ENCODE measurements around the gene ATP8B4. TPM values are rescaled to one million over a fixed set of nuclear protein-coding genes. Genes with fewer than 3 reads are reported as not detected.

ATP8B4 gene
- polyA plus RNA-seq, 1 donor from 2014 or later, result not detected

DNA sequence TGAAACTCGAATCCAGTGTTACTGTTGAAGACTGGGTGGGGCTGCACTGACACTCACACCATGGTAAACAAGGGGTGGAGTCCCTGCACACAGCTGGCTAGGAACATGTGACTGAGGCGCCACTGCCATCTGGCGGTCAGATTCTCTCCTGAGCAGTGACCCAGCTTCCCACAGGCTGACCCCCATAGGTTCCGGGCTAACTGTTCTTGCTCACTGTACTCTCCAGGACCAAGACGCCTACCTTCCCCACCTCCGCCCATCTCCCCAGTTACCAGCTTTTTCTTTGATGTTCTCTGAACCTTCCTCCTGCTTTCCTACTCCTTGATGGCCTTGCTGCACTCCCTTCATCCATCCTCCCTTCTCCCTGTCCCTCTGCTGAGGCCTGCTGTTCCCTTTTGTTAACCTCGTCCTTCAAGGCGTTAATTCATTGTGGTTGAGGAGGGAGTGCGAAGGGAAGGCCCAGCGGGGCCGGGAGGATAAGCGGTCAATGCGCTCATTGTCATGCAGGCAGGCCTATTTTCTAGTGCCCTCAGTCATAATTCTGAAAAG, 115.2 kb downstream of the ATP8B4 start:
- Mint-ChIP-seq H3K27me3 (peaks cover 3% of the 10 kb centered on the region), H3K9me3 (peaks cover 0 to 2% (median 2%) of the 10 kb centered on the region in 3 donors), H3K27ac (peak overlapping the region in 2 of 3 donors; percentile 39 to 57), H3K4me3 (peak overlapping the region in 2 of 4 donors; percentile 39 to 68), H3K36me3 (peaks cover 2% of the 10 kb centered on the region), H3K4me1 (peaks cover 5 to 11% (median 9%) of the 10 kb centered on the region in 3 donors)

- Mint-ChIP-seq H3K4me3 (no peak overlapping the region), H3K9me3 (no peaks in the 10 kb centered on the region), H3K27ac (no peak overlapping the region), H3K36me3 (no peaks in the 10 kb centered on the region), H3K27me3 (no peaks in the 10 kb centered on the region), H3K4me1 (peaks cover 0 to 1% (median 0%) of the 10 kb centered on the region in 3 donors)
These were observed 127.4 kb downstream of the ATP8B4 start for GRCh38 chr15:49991587-49991986.

GRCh38 chr15:49990835-49991545, 128.0 kb downstream of the ATP8B4 start:
- no peaks in the 10 kb centered on the region for H3K9me3 Mint-ChIP-seq
- no peaks in the 10 kb centered on the region for H3K36me3 Mint-ChIP-seq
- no peaks in the 10 kb centered on the region for H3K27me3 Mint-ChIP-seq
- H3K4me1 Mint-ChIP-seq, result peaks cover 0 to 1% (median 0%) of the 10 kb centered on the region in 3 donors
- H3K4me3 Mint-ChIP-seq, result no peak overlapping the region
- H3K27ac Mint-ChIP-seq, result no peak overlapping the region

- peaks cover 0 to 1% (median 0%) of the 10 kb centered on the region in 3 donors for H3K4me1 Mint-ChIP-seq
- no peaks in the 10 kb centered on the region for H3K9me3 Mint-ChIP-seq
- H3K27ac Mint-ChIP-seq, result no peak overlapping the region
- no peaks in the 10 kb centered on the region for H3K36me3 Mint-ChIP-seq
- no peak overlapping the region for H3K4me3 Mint-ChIP-seq
- H3K27me3 Mint-ChIP-seq, result no peaks in the 10 kb centered on the region
These were observed 129.5 kb downstream of the ATP8B4 start for GRCh38 chr15:49989498-49989897.

DNA sequence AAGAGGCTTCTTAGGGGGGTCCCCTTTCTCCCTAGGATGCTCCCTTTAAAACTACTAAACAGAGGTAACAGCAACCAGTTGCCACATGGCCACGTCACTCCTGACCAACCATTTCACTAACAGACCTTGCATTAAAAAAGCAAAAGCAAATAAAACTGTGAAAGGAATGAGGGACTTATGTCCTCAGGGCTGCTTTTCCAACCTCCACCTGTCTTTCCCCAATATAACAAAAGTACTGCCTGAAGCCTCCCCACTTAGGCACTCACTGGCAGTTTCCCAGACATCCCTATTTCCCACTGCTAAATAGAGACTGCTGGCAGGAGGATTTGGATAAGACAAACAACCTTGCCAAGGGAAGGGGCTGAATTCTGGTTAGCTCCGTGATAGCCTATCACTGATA, 130.3 kb downstream of the ATP8B4 start:
- no peaks in the 10 kb centered on the region for H3K27me3 Mint-ChIP-seq
- H3K9me3 Mint-ChIP-seq, result no peaks in the 10 kb centered on the region
- H3K36me3 Mint-ChIP-seq, result no peaks in the 10 kb centered on the region
- H3K27ac Mint-ChIP-seq, result peak overlapping the region in 1 of 3 donors; percentile 34
- H3K4me1 Mint-ChIP-seq, result peaks cover 0 to 1% (median 0%) of the 10 kb centered on the region in 3 donors
- H3K4me3 Mint-ChIP-seq, result no peak overlapping the region

DNA sequence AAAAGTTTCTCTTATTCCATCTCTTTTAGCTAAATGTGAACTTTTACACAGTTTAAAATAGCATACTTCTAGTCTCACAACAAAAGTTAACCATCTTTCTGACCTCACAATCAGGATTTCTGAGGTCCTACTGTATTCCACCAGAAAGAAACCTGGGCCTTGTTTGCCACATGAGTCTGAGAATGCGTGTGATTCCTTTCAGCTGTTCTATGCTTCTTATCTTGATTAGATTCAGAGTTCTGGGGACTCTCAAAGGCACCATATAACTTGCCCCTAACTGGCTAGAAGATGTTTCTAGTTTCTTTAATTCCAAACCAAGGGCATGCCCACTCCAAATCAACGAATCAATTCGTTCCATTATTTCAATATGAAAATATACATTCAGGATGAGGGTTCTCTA, 131.1 kb downstream of the ATP8B4 start:
- H3K36me3 Mint-ChIP-seq, result no peaks in the 10 kb centered on the region

DNA sequence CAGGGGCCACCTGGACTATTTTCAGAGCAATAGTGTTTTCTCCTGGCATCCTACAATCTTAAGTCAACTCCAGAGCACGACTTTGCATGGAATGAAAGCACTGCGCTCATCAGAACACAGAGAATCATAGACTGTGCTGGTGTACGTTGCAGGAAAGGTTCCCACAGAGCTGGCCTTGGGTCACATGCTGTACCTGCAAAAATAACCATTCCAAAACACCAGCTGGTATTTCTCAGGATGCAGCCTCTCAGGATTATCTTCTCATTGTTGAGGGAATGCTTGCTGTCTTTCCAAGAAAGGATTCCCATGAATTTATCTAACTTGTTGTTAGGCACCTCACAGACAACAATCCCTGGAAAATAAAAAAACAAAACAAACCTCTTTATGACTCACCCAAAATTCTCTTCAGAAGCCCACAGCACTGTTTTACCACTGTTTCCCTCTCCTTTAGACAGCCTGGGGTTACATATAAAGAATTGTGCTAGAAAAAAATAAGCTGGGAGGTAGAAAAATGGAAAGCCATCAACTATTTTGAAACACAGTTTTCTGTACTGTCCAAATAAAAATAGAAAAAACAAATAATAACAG, 131.7 kb downstream of the ATP8B4 start:
- Mint-ChIP-seq H3K9me3 (no peaks in the 10 kb centered on the region), H3K36me3 (no peaks in the 10 kb centered on the region), H3K4me3 (no peak overlapping the region), H3K27ac (no peak overlapping the region), H3K4me1 (peaks cover 0 to 1% (median 0%) of the 10 kb centered on the region in 3 donors), H3K27me3 (no peaks in the 10 kb centered on the region)

More for the DNA sequence above, 131.1 kb downstream of the ATP8B4 start:
- Mint-ChIP-seq H3K27me3 (no peaks in the 10 kb centered on the region), H3K27ac (no peak overlapping the region), H3K9me3 (no peaks in the 10 kb centered on the region), H3K4me1 (peaks cover 0 to 1% (median 0%) of the 10 kb centered on the region in 3 donors), H3K4me3 (no peak overlapping the region)

DNA sequence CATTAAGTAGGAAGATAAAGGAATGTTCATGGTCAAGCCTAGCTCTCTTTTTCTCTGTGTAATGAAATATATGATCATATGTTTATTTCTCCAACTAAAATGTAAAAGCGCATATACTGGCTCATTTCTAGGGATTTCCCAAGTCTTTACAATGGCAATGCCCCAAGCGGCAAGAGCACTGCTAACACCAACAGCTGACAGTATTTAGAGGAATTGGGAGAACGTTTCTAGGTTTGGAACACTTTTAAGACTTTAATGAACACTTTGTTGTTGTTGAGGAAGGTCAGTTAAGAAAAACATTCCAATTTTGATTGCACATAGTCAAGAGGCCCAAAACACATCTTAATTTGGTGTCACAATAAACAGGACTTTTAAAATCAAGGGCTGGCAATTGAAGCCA, 132.7 kb downstream of the ATP8B4 start:
- H3K27me3 Mint-ChIP-seq, result no peaks in the 10 kb centered on the region
- H3K9me3 Mint-ChIP-seq, result no peaks in the 10 kb centered on the region
- H3K4me1 Mint-ChIP-seq, result peaks cover 0 to 1% (median 0%) of the 10 kb centered on the region in 3 donors
- H3K27ac Mint-ChIP-seq, result no peak overlapping the region
- no peaks in the 10 kb centered on the region for H3K36me3 Mint-ChIP-seq
- no peak overlapping the region for H3K4me3 Mint-ChIP-seq

- Mint-ChIP-seq H3K27ac (no peak overlapping the region), H3K4me3 (no peak overlapping the region), H3K9me3 (no peaks in the 10 kb centered on the region), H3K36me3 (no peaks in the 10 kb centered on the region), H3K27me3 (no peaks in the 10 kb centered on the region), H3K4me1 (peaks cover 0 to 1% (median 0%) of the 10 kb centered on the region in 3 donors)
These were observed 133.6 kb downstream of the ATP8B4 start for GRCh38 chr15:49985463-49985862.

DNA sequence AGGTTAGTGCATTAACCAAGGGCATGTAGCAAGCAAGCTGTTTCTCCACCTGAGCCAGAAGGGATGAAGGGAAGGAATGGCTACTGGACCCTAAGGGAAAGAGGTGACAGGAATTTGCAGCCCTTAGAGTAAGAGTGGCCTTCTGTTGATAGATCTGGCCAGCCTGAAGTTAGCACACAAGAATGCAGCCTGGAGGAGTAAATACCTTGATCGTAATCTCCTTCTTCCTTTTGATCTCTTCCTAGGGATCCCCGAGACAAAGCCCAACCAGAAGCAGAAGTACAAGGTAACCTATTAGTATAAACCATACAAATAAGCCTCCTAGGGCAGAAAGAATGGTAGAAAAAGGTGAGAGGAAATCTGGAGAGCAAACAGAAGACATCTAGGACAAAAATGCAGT, 134.6 kb downstream of the ATP8B4 start:
- peaks cover 0 to 3% (median 0%) of the 10 kb centered on the region in 3 donors for H3K4me1 Mint-ChIP-seq
- H3K9me3 Mint-ChIP-seq, result no peaks in the 10 kb centered on the region
- no peak overlapping the region for H3K27ac Mint-ChIP-seq
- no peaks in the 10 kb centered on the region for H3K27me3 Mint-ChIP-seq
- no peak overlapping the region for H3K4me3 Mint-ChIP-seq
- H3K36me3 Mint-ChIP-seq, result no peaks in the 10 kb centered on the region

DNA sequence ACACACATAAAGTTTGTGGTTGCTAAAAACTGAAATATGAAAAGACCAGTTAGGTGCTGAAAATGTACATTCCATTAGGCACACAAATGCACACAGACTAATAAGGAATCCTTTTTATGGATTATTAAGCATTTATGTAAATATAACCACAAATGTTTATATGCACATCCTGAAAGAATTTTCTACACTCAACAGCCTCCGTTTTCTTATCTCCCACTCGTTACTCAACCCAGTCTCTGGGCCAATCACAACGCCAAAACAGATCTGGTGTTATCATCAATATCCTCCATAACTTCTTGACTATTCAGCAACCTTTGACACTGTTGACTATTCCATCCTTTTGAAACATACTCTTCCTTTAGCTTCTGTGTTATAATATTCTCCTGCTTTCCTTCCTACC, 136.4 kb downstream of the ATP8B4 start:
- Mint-ChIP-seq H3K9me3 (no peaks in the 10 kb centered on the region), H3K27ac (no peak overlapping the region), H3K27me3 (no peaks in the 10 kb centered on the region), H3K4me1 (peaks cover 0 to 3% (median 0%) of the 10 kb centered on the region in 3 donors), H3K4me3 (no peak overlapping the region), H3K36me3 (no peaks in the 10 kb centered on the region)

GRCh38 chr15:49979705-49980382, 139.2 kb downstream of the ATP8B4 start:
- Mint-ChIP-seq H3K4me3 (no peak overlapping the region), H3K27ac (no peak overlapping the region), H3K27me3 (no peaks in the 10 kb centered on the region), H3K9me3 (no peaks in the 10 kb centered on the region), H3K36me3 (no peaks in the 10 kb centered on the region), H3K4me1 (peaks cover 0 to 3% (median 0%) of the 10 kb centered on the region in 3 donors)

- no peaks in the 10 kb centered on the region for H3K27me3 Mint-ChIP-seq
- H3K4me1 Mint-ChIP-seq, result peaks cover 0 to 3% (median 0%) of the 10 kb centered on the region in 3 donors
- no peak overlapping the region for H3K27ac Mint-ChIP-seq
- H3K9me3 Mint-ChIP-seq, result no peaks in the 10 kb centered on the region
- H3K36me3 Mint-ChIP-seq, result no peaks in the 10 kb centered on the region
- H3K4me3 Mint-ChIP-seq, result no peak overlapping the region
These were observed 140.9 kb downstream of the ATP8B4 start for GRCh38 chr15:49978121-49978520.

- Mint-ChIP-seq H3K9me3 (no peaks in the 10 kb centered on the region), H3K4me3 (no peak overlapping the region), H3K27ac (no peak overlapping the region), H3K36me3 (no peaks in the 10 kb centered on the region), H3K27me3 (no peaks in the 10 kb centered on the region), H3K4me1 (peaks cover 0 to 3% (median 0%) of the 10 kb centered on the region in 3 donors)
These were observed 141.7 kb downstream of the ATP8B4 start for GRCh38 chr15:49977306-49977705.

- Mint-ChIP-seq H3K4me3 (no peak overlapping the region), H3K27me3 (no peaks in the 10 kb centered on the region)
These were observed 154.5 kb downstream of the ATP8B4 start for GRCh38 chr15:49964551-49964950.

More at GRCh38 chr15:49964551-49964950, 154.5 kb downstream of the ATP8B4 start:
- Mint-ChIP-seq H3K4me1 (no peaks in the 10 kb centered on the region), H3K27ac (no peak overlapping the region), H3K36me3 (no peaks in the 10 kb centered on the region), H3K9me3 (peaks cover 2 to 10% (median 6%) of the 10 kb centered on the region in 3 donors)

Data from IgD-negative memory B cell (primary cell).